Measurements from ENCODE around the gene UROC1.

The UROC1 gene

GRCh38 chr3:126495786-126496185, 21.8 kb downstream of the UROC1 start:
- no peaks in the 10 kb centered on the region for H3K9me3 ChIP-seq (ENCODE audit: insufficient read depth, low read depth, low read length)
- H3K27me3 ChIP-seq (ENCODE audit: insufficient read depth, low read length), result no peaks in the 10 kb centered on the region
- H3K4me1 ChIP-seq (ENCODE audit: insufficient read depth, low read length), result no peaks in the 10 kb centered on the region
- no peaks in the 10 kb centered on the region for H3K36me3 ChIP-seq (ENCODE audit: insufficient read depth, low read depth, low read length)
- no peak overlapping the region for H3K4me3 ChIP-seq (ENCODE audit: low read length)
- no peak overlapping the region for H3K27ac ChIP-seq (ENCODE audit: low read length)
- no peak overlapping the region for H3K9ac ChIP-seq (ENCODE audit: low read depth, low read length)

DNA sequence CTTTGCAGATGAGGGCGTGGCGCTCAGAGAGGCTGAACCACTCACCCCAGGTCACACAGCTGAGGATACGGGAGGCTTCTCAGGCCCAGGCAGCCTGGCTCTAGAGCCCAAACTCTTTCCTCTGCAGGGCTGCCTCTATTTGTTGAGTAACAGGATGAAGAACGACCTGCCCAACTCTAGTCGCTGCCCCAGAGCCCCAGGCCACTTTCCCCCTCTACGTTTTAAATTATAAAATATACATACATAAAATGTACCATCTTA, 22.7 kb downstream of the UROC1 start:
- no peaks in the 10 kb centered on the region for H3K27me3 ChIP-seq (ENCODE audit: insufficient read depth, low read length)
- H3K4me3 ChIP-seq (ENCODE audit: low read length), result no peak overlapping the region
- no peak overlapping the region for H3K9ac ChIP-seq (ENCODE audit: low read depth, low read length)
- no peak overlapping the region for H3K27ac ChIP-seq (ENCODE audit: low read length)
- H3K9me3 ChIP-seq (ENCODE audit: insufficient read depth, low read depth, low read length), result no peaks in the 10 kb centered on the region
- no peaks in the 10 kb centered on the region; the same call in 1 of the 2 replicates for H3K4me1 ChIP-seq (ENCODE audit: insufficient read depth, low read length)
- no peaks in the 10 kb centered on the region for H3K36me3 ChIP-seq (ENCODE audit: insufficient read depth, low read depth, low read length)

DNA sequence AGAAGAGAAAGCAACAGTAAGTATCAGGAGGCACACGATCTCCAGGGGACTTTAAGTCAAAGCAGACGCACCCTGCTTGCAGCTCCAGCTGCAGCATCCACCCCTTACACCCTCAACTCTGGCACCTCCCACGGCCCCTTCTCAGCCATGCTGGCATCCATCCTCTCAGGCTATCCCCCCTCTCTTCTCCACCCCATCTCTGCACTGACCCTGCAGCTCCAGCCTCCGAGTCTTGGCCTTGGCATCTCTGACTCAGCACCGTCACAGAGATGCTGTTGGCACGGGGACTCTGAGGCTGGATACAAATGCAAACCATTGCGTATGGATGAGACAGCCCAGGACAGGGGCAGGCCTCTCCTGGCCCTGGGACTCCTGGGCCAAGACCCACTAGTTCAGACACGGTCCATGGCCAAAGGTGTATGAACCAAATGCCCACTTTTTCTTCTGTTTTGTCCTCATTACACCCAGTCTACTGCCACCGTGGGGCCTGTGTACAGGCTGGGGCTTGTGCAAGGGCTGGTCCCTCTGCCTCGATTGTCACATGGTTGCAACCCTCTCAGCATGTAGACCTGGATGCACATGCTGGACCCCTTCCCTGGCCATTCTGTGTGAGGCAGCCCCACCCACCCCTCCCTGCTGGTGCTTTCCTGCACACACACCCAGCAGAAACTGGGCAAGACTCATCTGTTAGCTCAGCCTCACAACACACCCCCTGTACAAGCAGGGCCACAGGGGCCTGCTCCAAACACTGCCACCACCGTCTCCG, 23.2 kb downstream of the UROC1 start:
- no peak overlapping the region for H3K9ac ChIP-seq (ENCODE audit: low read depth, low read length)
- no peaks in the 10 kb centered on the region for H3K27me3 ChIP-seq (ENCODE audit: insufficient read depth, low read length)
- H3K27ac ChIP-seq (ENCODE audit: low read length), result no peak overlapping the region
- no peak overlapping the region for H3K4me3 ChIP-seq (ENCODE audit: low read length)
- no peaks in the 10 kb centered on the region; the same call in 1 of the 2 replicates for H3K4me1 ChIP-seq (ENCODE audit: insufficient read depth, low read length)
- no peaks in the 10 kb centered on the region for H3K9me3 ChIP-seq (ENCODE audit: insufficient read depth, low read depth, low read length)
- H3K36me3 ChIP-seq (ENCODE audit: insufficient read depth, low read depth, low read length), result no peaks in the 10 kb centered on the region

GRCh38 chr3:126493739-126494138, 23.8 kb downstream of the UROC1 start:
- Histone ChIP-seq H3K9me3 (ENCODE audit: insufficient read depth, low read depth, low read length) (no peaks in the 10 kb centered on the region), H3K9ac (ENCODE audit: low read depth, low read length) (no peak overlapping the region), H3K36me3 (ENCODE audit: insufficient read depth, low read depth, low read length) (no peaks in the 10 kb centered on the region), H3K27me3 (ENCODE audit: insufficient read depth, low read length) (no peaks in the 10 kb centered on the region), H3K4me3 (ENCODE audit: low read length) (no peak overlapping the region), H3K27ac (ENCODE audit: low read length) (no peak overlapping the region), H3K4me1 (ENCODE audit: insufficient read depth, low read length) (no peaks in the 10 kb centered on the region; the same call in 1 of the 2 replicates)

DNA sequence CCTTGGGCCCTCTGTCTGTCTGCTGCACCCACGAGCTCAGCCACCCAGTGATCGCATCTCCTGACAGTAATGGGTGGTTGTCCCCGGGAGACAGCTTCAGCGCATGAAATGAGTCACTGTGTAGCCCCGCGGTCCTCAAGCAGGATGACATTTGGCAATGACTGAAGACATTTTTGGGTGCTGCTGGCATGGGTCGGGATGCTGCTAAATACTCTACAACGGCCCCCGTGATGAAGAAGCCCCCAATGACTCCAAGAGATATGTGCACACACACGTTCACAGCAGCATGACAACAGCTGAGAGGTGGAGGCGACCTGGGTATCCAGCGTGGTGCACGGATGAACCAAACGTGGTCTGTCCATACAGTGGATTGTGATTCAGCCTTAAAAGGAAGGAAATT, 24.5 kb downstream of the UROC1 start:
- no peak overlapping the region for H3K9ac ChIP-seq (ENCODE audit: low read depth, low read length)
- no peaks in the 10 kb centered on the region for H3K36me3 ChIP-seq (ENCODE audit: insufficient read depth, low read depth, low read length)
- no peak overlapping the region for H3K4me3 ChIP-seq (ENCODE audit: low read length)
- no peaks in the 10 kb centered on the region; the same call in 1 of the 2 replicates for H3K4me1 ChIP-seq (ENCODE audit: insufficient read depth, low read length)
- no peaks in the 10 kb centered on the region for H3K27me3 ChIP-seq (ENCODE audit: insufficient read depth, low read length)
- no peaks in the 10 kb centered on the region for H3K9me3 ChIP-seq (ENCODE audit: insufficient read depth, low read depth, low read length)
- H3K27ac ChIP-seq (ENCODE audit: low read length), result no peak overlapping the region

DNA sequence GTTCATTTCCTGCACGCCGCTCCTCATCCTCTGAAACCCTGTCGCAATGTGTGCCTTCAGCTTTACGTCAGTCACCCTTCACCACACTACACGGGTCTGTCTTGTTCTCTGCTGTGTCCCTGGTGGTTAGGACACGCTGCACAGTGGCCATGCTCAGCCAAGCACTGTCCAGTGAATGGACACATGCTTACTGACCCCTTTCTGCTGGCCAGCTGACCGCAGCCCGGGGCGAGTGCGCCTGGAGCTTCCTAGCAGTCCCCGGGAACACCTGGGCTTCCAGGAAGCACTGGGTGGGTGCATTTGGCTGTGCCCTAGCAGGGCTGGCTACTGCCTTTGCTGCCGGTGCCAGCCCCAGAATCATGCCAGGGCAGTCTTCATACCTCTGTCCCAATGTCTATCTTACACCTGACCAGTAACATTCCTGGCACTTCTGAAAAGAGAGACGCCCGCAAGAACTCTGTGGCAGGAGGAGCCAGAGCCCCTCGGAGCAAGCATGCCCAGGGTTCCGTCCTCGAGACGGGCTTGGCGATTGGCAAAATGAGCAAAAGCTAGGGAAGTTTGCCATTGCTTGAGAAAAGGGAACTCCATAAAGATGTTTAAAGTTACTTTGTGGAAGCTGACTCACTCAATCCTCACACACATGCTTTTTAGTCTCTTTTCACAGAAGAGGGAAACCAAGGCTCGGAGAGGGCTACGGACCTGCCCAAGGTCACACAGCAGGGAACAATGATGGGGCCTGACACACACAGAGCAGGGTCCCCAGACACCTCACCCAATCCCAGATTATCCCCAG, 26.2 kb downstream of the UROC1 start:
- Histone ChIP-seq H3K9me3 (ENCODE audit: insufficient read depth, low read depth, low read length) (no peaks in the 10 kb centered on the region), H3K36me3 (ENCODE audit: insufficient read depth, low read depth, low read length) (no peaks in the 10 kb centered on the region), H3K4me1 (ENCODE audit: insufficient read depth, low read length) (no peaks in the 10 kb centered on the region; the same call in 1 of the 2 replicates), H3K27me3 (ENCODE audit: insufficient read depth, low read length) (no peaks in the 10 kb centered on the region), H3K27ac (ENCODE audit: low read length) (no peak overlapping the region), H3K4me3 (ENCODE audit: low read length) (no peak overlapping the region), H3K9ac (ENCODE audit: low read depth, low read length) (no peak overlapping the region)

- no peaks in the 10 kb centered on the region for H3K36me3 ChIP-seq (ENCODE audit: insufficient read depth, low read depth, low read length)
- H3K9ac ChIP-seq (ENCODE audit: low read depth, low read length), result no peak overlapping the region
- H3K4me1 ChIP-seq (ENCODE audit: insufficient read depth, low read length), result peaks cover 2% of the 10 kb centered on the region; the same call in 1 of the 2 replicates
- no peaks in the 10 kb centered on the region for H3K9me3 ChIP-seq (ENCODE audit: insufficient read depth, low read depth, low read length)
- H3K27me3 ChIP-seq (ENCODE audit: insufficient read depth, low read length), result no peaks in the 10 kb centered on the region
- H3K27ac ChIP-seq (ENCODE audit: low read length), result no peak overlapping the region
- no peak overlapping the region for H3K4me3 ChIP-seq (ENCODE audit: low read length)
These were observed 27.0 kb downstream of the UROC1 start for GRCh38 chr3:126490619-126491018.

DNA sequence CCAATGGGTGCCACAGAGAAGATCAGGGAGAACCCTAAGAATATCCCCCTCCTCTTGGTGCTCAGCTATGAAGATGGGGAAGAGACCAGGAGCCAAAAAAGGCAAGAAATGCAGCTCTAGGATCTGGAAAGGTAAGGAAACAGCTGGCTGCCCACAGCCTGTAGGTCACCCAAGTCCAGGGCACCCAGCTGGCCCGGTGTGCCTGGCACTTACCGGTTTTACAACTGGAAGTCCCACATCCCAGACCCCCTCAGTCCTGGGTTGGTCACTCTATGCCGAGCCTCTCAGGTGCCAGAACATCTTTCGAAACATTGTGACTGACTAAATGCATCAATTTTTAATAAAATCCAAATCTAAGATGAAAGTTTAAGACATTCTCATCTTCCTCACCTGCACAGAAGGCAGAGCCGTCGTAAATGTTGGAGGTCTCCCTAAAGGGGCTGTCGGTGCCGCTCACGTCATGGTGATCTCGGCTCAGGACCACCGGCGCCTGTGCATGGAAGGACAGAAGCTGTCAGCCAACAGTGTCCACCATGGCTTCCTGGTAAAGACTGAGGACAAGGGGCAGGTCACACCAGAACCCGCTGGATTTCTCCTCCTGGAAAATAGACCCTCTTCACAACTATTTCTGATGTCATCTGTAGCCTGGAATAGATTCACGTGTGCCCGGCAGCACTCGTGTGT, 28.5 kb downstream of the UROC1 start:
- H3K4me1 ChIP-seq (ENCODE audit: insufficient read depth, low read length), result peaks cover 18% of the 10 kb centered on the region
- H3K27me3 ChIP-seq (ENCODE audit: insufficient read depth, low read length), result no peaks in the 10 kb centered on the region
- no peak overlapping the region for H3K4me3 ChIP-seq (ENCODE audit: low read length)
- no peak overlapping the region for H3K27ac ChIP-seq (ENCODE audit: low read length)
- H3K9me3 ChIP-seq (ENCODE audit: insufficient read depth, low read depth, low read length), result no peaks in the 10 kb centered on the region
- H3K36me3 ChIP-seq (ENCODE audit: insufficient read depth, low read depth, low read length), result no peaks in the 10 kb centered on the region
- H3K9ac ChIP-seq (ENCODE audit: low read depth, low read length), result no peak overlapping the region

DNA sequence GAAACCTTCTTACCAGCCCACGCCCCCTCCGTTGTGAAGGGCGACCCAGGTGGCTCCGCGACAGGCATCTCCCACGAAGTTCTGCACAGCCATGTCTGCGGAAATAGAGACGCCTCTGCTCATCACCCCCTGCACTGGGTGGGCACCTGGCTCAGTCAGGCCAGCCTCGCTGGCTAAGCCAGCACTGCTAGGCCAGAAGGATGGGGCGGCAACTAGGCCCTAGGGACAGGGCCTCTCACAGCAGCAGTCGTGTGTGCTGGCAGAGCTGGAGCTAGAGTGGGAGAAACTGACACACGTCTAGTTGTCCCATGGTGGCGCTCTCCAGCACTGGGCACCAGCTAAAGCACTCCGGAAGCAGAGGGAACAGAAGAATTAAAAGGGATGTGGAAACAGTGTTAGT, 29.4 kb downstream of the UROC1 start:
- H3K4me3 ChIP-seq (ENCODE audit: low read length), result no peak overlapping the region
- H3K27me3 ChIP-seq (ENCODE audit: insufficient read depth, low read length), result no peaks in the 10 kb centered on the region
- no peak overlapping the region for H3K27ac ChIP-seq (ENCODE audit: low read length)
- no peaks in the 10 kb centered on the region for H3K9me3 ChIP-seq (ENCODE audit: insufficient read depth, low read depth, low read length)
- no peak overlapping the region for H3K9ac ChIP-seq (ENCODE audit: low read depth, low read length)
- H3K36me3 ChIP-seq (ENCODE audit: insufficient read depth, low read depth, low read length), result no peaks in the 10 kb centered on the region
- H3K4me1 ChIP-seq (ENCODE audit: insufficient read depth, low read length), result peaks cover 18% of the 10 kb centered on the region

- Histone ChIP-seq H3K27me3 (ENCODE audit: insufficient read depth, low read length) (no peaks in the 10 kb centered on the region), H3K4me3 (ENCODE audit: low read length) (no peak overlapping the region), H3K9ac (ENCODE audit: low read depth, low read length) (no peak overlapping the region), H3K27ac (ENCODE audit: low read length) (no peak overlapping the region), H3K9me3 (ENCODE audit: insufficient read depth, low read depth, low read length) (no peaks in the 10 kb centered on the region), H3K4me1 (ENCODE audit: insufficient read depth, low read length) (peaks cover 18% of the 10 kb centered on the region), H3K36me3 (ENCODE audit: insufficient read depth, low read depth, low read length) (no peaks in the 10 kb centered on the region)
These were observed 30.3 kb downstream of the UROC1 start for GRCh38 chr3:126487151-126487771.

GRCh38 chr3:126486360-126486847, 31.2 kb downstream of the UROC1 start:
- H3K9ac ChIP-seq (ENCODE audit: low read depth, low read length), result no peak overlapping the region
- no peak overlapping the region for H3K27ac ChIP-seq (ENCODE audit: low read length)
- no peaks in the 10 kb centered on the region for H3K9me3 ChIP-seq (ENCODE audit: insufficient read depth, low read depth, low read length)
- H3K27me3 ChIP-seq (ENCODE audit: insufficient read depth, low read length), result no peaks in the 10 kb centered on the region
- H3K4me3 ChIP-seq (ENCODE audit: low read length), result no peak overlapping the region
- peaks cover 18% of the 10 kb centered on the region for H3K4me1 ChIP-seq (ENCODE audit: insufficient read depth, low read length)
- H3K36me3 ChIP-seq (ENCODE audit: insufficient read depth, low read depth, low read length), result no peaks in the 10 kb centered on the region
